SK-N-SH (cell line): ENCODE measurements around the gene C19orf44. TPM values are rescaled to one million over a fixed set of nuclear protein-coding genes. Genes with fewer than 3 reads are reported as not detected.

Source experiments
- CTCF ChIA-PET: fragments of 300-600, 350-600 bp; formaldehyde crosslinking; extraction: SDS; loops from one replicate; lab custom pipeline; 2021; lab: Yijun Ruan, JAX
- POLR2A ChIA-PET: fragments of 350-600 bp; sonication (Branson Sonifier 250); formaldehyde crosslinking; extraction: SDS; loops from one replicate; lab custom pipeline; 2020; ENCODE audit warnings: antibody characterized with exemption, inconsistent platforms; lab: Yijun Ruan, JAX
- DNase-seq: peaks from one replicate; pipeline ENCODE4 v3.0.0; 2012
- H2AFZ ChIP-seq: fragments of 200-600 bp; sonication (generic); 2 replicates; pipeline ENCODE4 v1.8.1; 2016; ENCODE audit warnings: antibody characterized with exemption, mild to moderate bottlenecking, low read depth
- H3F3A ChIP-seq: fragments of 200-600 bp; sonication (generic); replicated peaks from 2 replicates; pipeline ENCODE3; 2016; ENCODE audit warnings: antibody characterized with exemption, mild to moderate bottlenecking; ENCODE audit not compliant: insufficient read depth
- H3K27ac ChIP-seq, 2 experiments: fragments of 200-500 bp in 1 of 2; fragments of 200-600 bp in 1 of 2; sonication (Bioruptor generic) in 1 of 2; sonication (generic), shearing (Covaris generic) in 1 of 2; 2 replicates each; pipeline versions ENCODE4 v1.5.1 to v1.6.1; 2014 to 2016; ENCODE audit warnings: low read depth in 2 of 2, inconsistent platforms in 1 of 2, low read length in 1 of 2, mild to moderate bottlenecking in 1 of 2, mixed read lengths in 1 of 2
- H3K27me3 ChIP-seq: fragments of 200-600 bp; sonication (generic), shearing (Covaris generic); 2 replicates; pipeline ENCODE4 v1.6.1; 2016; ENCODE audit warnings: mixed run types; ENCODE audit not compliant: insufficient read depth
- H3K36me3 ChIP-seq, 2 experiments: fragments of 200-500 bp in 1 of 2; fragments of 200-600 bp in 1 of 2; sonication (Bioruptor generic) in 1 of 2; sonication (generic) in 1 of 2; replicated peaks in 1 of 2; 2 replicates each; pipeline versions ENCODE3 to v1.5.1; 2014 to 2016; ENCODE audit warnings: low read length in 1 of 2, mild to moderate bottlenecking in 1 of 2; ENCODE audit not compliant: insufficient read depth in 2 of 2, control insufficient read depth in 1 of 2
- H3K4me1 ChIP-seq, 2 experiments: fragments of 200-500 bp in 1 of 2; fragments of 200-600 bp in 1 of 2; sonication (Bioruptor generic) in 1 of 2; sonication (generic), shearing (Covaris generic) in 1 of 2; 2 replicates each; pipeline versions ENCODE4 v1.5.1 to v1.6.1; 2014 to 2016; ENCODE audit warnings: low read depth in 1 of 2, low read length in 1 of 2, mixed run types in 1 of 2; ENCODE audit not compliant: insufficient read depth in 2 of 2, control insufficient read depth in 1 of 2
- H3K4me2 ChIP-seq: fragments of 200-600 bp; sonication (generic), shearing (Covaris generic); 2 replicates; pipeline ENCODE4 v1.6.1; 2017; ENCODE audit warnings: mixed run types
- H3K4me3 ChIP-seq, 2 experiments: fragments of 200-500 bp in 1 of 2; fragments of 200-600 bp in 1 of 2; sonication (Bioruptor generic) in 1 of 2; sonication (generic), shearing (Covaris generic) in 1 of 2; 2 replicates each; pipeline versions ENCODE4 v1.5.1 to v1.8.1; 2014 to 2016; ENCODE audit warnings: low read depth in 2 of 2, inconsistent platforms in 1 of 2, low read length in 1 of 2, mild to moderate bottlenecking in 1 of 2, mixed read lengths in 1 of 2, moderate library complexity in 1 of 2
- H3K79me2 ChIP-seq: fragments of 200-600 bp; sonication (generic); 2 replicates; pipeline ENCODE4 v1.8.1; 2017; ENCODE audit warnings: mild to moderate bottlenecking; ENCODE audit not compliant: insufficient read depth
- H3K9ac ChIP-seq: fragments of 200-600 bp; sonication (generic); 2 replicates; pipeline ENCODE4 v1.6.1; 2017; ENCODE audit warnings: mixed run types
- H3K9me2 ChIP-seq: fragments of 200-600 bp; sonication (generic); 2 replicates; pipeline ENCODE4 v1.6.1; 2017; ENCODE audit warnings: mixed run types
- H3K9me3 ChIP-seq: fragments of 200-600 bp; sonication (generic); 2 replicates; pipeline ENCODE4 v1.6.1; 2017; ENCODE audit warnings: mixed run types, mild to moderate bottlenecking, moderate library complexity
- H4K20me1 ChIP-seq: fragments of 200-600 bp; sonication (generic); 2 replicates; pipeline ENCODE4 v1.6.1; 2017; ENCODE audit warnings: mild to moderate bottlenecking, mixed run types; ENCODE audit not compliant: insufficient read depth
- ELF1 ChIP-seq: IDR thresholded peaks from 2 replicates; pipeline ENCODE4 v1.4.0; 2012
- EP300 ChIP-seq, 2 experiments: IDR thresholded peaks; 2 replicates each; pipeline versions ENCODE4 v1.4.0 to v1.6.1; 2012; ENCODE audit warnings: borderline replicate concordance in 1 of 2, low read depth in 1 of 2, low read length in 1 of 2
- FOSL2 ChIP-seq: IDR thresholded peaks from 2 replicates; pipeline ENCODE4 v1.4.0; 2012; ENCODE audit warnings: low read depth, mild to moderate bottlenecking, moderate library complexity, borderline replicate concordance
- FOXJ3 ChIP-seq: sonication (generic); formaldehyde crosslinking; IDR thresholded peaks from 2 replicates; pipeline ENCODE4 v1.5.1; 2020; ENCODE audit warnings: mild to moderate bottlenecking, missing genetic modification reagents
- FOXM1 ChIP-seq: IDR thresholded peaks from 2 replicates; pipeline ENCODE4 v1.4.0; 2012; ENCODE audit warnings: low read depth, mild to moderate bottlenecking
- GATA2 ChIP-seq: sonication (generic); formaldehyde crosslinking; IDR thresholded peaks from 2 replicates; pipeline ENCODE4 v1.5.0; 2020; ENCODE audit warnings: mild to moderate bottlenecking, missing genetic modification reagents
- MAX ChIP-seq: IDR thresholded peaks from 2 replicates; pipeline ENCODE4 v1.4.0; 2012; ENCODE audit warnings: low read depth
- MXI1 ChIP-seq: IDR thresholded peaks from 2 replicates; pipeline ENCODE4 v1.6.1; 2012; ENCODE audit warnings: mild to moderate bottlenecking, low read depth, low read length, improper control_type of control experiment
- POLR2AphosphoS5 ChIP-seq: IDR thresholded peaks from 2 replicates; pipeline ENCODE4 v1.6.1; 2012; ENCODE audit warnings: low read depth, low read length
- RCOR1 ChIP-seq: fragments of 150-350 bp; IDR thresholded peaks from 2 replicates; pipeline ENCODE4 v1.6.1; 2017; ENCODE audit warnings: antibody characterized with exemption, low read length
- RFX5 ChIP-seq: IDR thresholded peaks from 2 replicates; pipeline ENCODE4 v1.6.1; 2012; ENCODE audit warnings: mild to moderate bottlenecking, improper control_type of control experiment, low read length
- SIN3A ChIP-seq: IDR thresholded peaks from 2 replicates; pipeline ENCODE4 v1.6.1; 2012; ENCODE audit warnings: low read depth, mild to moderate bottlenecking, low read length, moderate library complexity, borderline replicate concordance
- SMC3 ChIP-seq: IDR thresholded peaks from 2 replicates; pipeline ENCODE4 v1.6.1; 2012; ENCODE audit warnings: low read depth, low read length, improper control_type of control experiment
- TEAD4 ChIP-seq: IDR thresholded peaks from 2 replicates; pipeline ENCODE4 v1.4.0; 2012; ENCODE audit warnings: mild to moderate bottlenecking, borderline replicate concordance; ENCODE audit not compliant: insufficient read depth
- YY1 ChIP-seq: IDR thresholded peaks from 2 replicates; pipeline ENCODE4 v1.4.0; 2012; ENCODE audit warnings: low read depth, mild to moderate bottlenecking
- ZBTB33 ChIP-seq: IDR thresholded peaks from 2 replicates; pipeline ENCODE4 v1.4.0; 2012; ENCODE audit warnings: low read depth, borderline replicate concordance
- WGBS: methylation state at CpG from one replicate; pipeline ENCODE4 v1.1.6; 2017; ENCODE audit warnings: low lambda C conversion rate; 5-methylcytosine and 5-hydroxymethylcytosine counted together
- polyA plus RNA-seq, 3 experiments: library from polyadenylated mRNA; depleted of rRNA; stranded (reverse); fragments of >200 nt; gene quantifications; 2 replicates each; pipeline ENCODE4 v1.2.3, GENCODE V29; 2012
- TF ChIP-seq, protein P1 (sequence below): IDR thresholded peaks from 2 replicates; pipeline ENCODE4; 2012
- TF ChIP-seq, protein P2 (sequence below): fragments of 200-600 bp; sonication (generic); IDR thresholded peaks from 2 replicates; pipeline ENCODE4 v1.6.1; 2017; ENCODE audit warnings: antibody characterized with exemption, mild to moderate bottlenecking, moderate library complexity

The C19orf44 gene
- polyA plus RNA-seq, 1 of the 3 experiments (the other 2 are of a cell fraction): 6.0 TPM

DNA sequence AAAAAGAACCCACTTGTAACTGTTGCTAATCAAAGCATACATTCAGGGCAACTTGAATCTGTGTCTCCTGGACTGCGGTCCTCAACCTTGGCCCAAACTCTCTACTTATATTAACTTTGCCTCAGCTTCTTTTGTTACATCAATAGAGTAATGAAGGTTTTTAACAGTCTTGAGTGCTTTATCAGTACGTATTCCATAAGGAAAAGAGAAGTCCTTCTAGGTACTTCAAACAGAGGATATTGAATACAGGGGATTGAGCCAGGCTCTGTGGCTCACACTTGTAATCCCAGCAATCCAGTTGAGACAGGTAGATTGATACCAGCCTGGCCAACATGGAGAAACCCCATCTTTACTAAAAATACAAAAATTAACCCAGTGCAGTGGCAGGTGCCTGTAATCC is 23.2 kb upstream of the C19orf44 start:
- Histone ChIP-seq H2AFZ (peak overlapping the region; percentile 95; the same call in 1 of the 2 replicates), H3K27me3 (no peaks in the 10 kb centered on the region; the same call in 1 of the 2 replicates), H3K4me3 (no peak overlapping the region), H3K4me1 (peaks cover 8 to 13% of the 10 kb centered on the region in 2 experiments; a peak in 3 of 4 replicates), H3K9me3 (no peaks in the 10 kb centered on the region), H4K20me1 (peaks cover 21% of the 10 kb centered on the region; the same call in 1 of the 2 replicates), H3K9ac (no peak overlapping the region), H3K36me3 (no peaks in the 10 kb centered on the region), H3K79me2 (peaks cover 35% of the 10 kb centered on the region), H3K4me2 (no peak overlapping the region), H3F3A (peaks cover 3% of the 10 kb centered on the region), H3K27ac (no peak overlapping the region), H3K9me2 (no peaks in the 10 kb centered on the region)
- 100% methylated on average over 2 of the region's 2 CpGs for whole genome bisulfite sequencing
- POLR2A ChIA-PET: no interaction called here
- TF ChIP-seq, protein P1, sequence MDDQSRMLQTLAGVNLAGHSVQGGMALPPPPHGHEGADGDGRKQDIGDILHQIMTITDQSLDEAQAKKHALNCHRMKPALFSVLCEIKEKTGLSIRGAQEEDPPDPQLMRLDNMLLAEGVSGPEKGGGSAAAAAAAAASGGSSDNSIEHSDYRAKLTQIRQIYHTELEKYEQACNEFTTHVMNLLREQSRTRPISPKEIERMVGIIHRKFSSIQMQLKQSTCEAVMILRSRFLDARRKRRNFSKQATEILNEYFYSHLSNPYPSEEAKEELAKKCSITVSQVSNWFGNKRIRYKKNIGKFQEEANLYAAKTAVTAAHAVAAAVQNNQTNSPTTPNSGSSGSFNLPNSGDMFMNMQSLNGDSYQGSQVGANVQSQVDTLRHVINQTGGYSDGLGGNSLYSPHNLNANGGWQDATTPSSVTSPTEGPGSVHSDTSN: no peak
- TF ChIP-seq, protein P2, sequence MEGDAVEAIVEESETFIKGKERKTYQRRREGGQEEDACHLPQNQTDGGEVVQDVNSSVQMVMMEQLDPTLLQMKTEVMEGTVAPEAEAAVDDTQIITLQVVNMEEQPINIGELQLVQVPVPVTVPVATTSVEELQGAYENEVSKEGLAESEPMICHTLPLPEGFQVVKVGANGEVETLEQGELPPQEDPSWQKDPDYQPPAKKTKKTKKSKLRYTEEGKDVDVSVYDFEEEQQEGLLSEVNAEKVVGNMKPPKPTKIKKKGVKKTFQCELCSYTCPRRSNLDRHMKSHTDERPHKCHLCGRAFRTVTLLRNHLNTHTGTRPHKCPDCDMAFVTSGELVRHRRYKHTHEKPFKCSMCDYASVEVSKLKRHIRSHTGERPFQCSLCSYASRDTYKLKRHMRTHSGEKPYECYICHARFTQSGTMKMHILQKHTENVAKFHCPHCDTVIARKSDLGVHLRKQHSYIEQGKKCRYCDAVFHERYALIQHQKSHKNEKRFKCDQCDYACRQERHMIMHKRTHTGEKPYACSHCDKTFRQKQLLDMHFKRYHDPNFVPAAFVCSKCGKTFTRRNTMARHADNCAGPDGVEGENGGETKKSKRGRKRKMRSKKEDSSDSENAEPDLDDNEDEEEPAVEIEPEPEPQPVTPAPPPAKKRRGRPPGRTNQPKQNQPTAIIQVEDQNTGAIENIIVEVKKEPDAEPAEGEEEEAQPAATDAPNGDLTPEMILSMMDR: no peak
- no peak for TF ChIP-seq MXI1
- TF ChIP-seq FOSL2: no peak
- no peak for TF ChIP-seq RFX5
- no peak for TF ChIP-seq ELF1
- no peak for TF ChIP-seq SIN3A
- CTCF ChIA-PET: interaction anchor here (0.6 to 1.2 kb wide), 2 partner anchors 16 to 31 kb away, joined by 3 to 4 read pairs; no protein-coding TSS in a partner anchor
- DNase-seq: no peak

- Histone ChIP-seq H3K4me3 (no peak overlapping the region), H3K9me2 (no peaks in the 10 kb centered on the region), H3K79me2 (peaks cover 25% of the 10 kb centered on the region), H3K27me3 (no peaks in the 10 kb centered on the region; the same call in 1 of the 2 replicates), H3K27ac (no peak overlapping the region), H3K9me3 (no peaks in the 10 kb centered on the region), H2AFZ (no peak overlapping the region), H3K4me2 (no peak overlapping the region), H3F3A (peaks cover 3% of the 10 kb centered on the region), H3K36me3 (no peaks in the 10 kb centered on the region), H3K9ac (no peak overlapping the region), H4K20me1 (peaks cover 18% of the 10 kb centered on the region; the same call in 1 of the 2 replicates), H3K4me1 (peaks cover 8 to 10% of the 10 kb centered on the region in 2 experiments; a peak in 3 of 4 replicates)
- TF ChIP-seq YY1: no peak
- TF ChIP-seq, protein P2: no peak
- no peak for TF ChIP-seq MAX
- TF ChIP-seq EP300 (IDR thresholded peaks at IDR 0.05; ENCODE audit: borderline replicate concordance in 1 of 2, low read depth in 1 of 2, low read length in 1 of 2): no peak
- no peak for TF ChIP-seq ZBTB33
- TF ChIP-seq FOXM1: no peak
- TF ChIP-seq SIN3A: no peak
- TF ChIP-seq POLR2AphosphoS5: no peak
- no peak for TF ChIP-seq TEAD4
- no peak for TF ChIP-seq RCOR1
- no peak for TF ChIP-seq GATA2 (CRISPR knock-in tag)
- no peak for TF ChIP-seq FOXJ3 (CRISPR knock-in tag)
- no peak for TF ChIP-seq SMC3
- ChIA-PET CTCF (no interaction called here), POLR2A (no interaction called here)
- WGBS: 88% methylated on average over 13 of the region's 13 CpGs
- no peak for DNase-seq
Measured at GRCh38 chr19:16473875-16474392, 22.3 kb upstream of the C19orf44 start.
